B cell (primary cell): Measurements from ENCODE around the gene CD180. TPM values are rescaled to one million over a fixed set of nuclear protein-coding genes. Genes with fewer than 3 reads are reported as not detected.

ENCODE experiments used
- ATAC-seq: fragments of 200-7000 bp; cut with Tn5 transposase; one replicate; pipeline ENCODE4 v1.10.0; 2021; ENCODE audit warnings: low read depth, mild to moderate bottlenecking, moderate number of reproducible peaks, moderate library complexity
- CTCF ChIA-PET: fragments of 350-600 bp; sonication (Branson Sonifier 250); formaldehyde crosslinking; loops from one replicate; lab custom pipeline; 2021; ENCODE audit warnings: antibody characterized with exemption, inconsistent platforms; lab: Charles Lee
- POLR2A ChIA-PET: fragments of 350-600 bp; sonication (Branson Sonifier 250); formaldehyde crosslinking; loops from one replicate; lab custom pipeline; 2021; ENCODE audit warnings: antibody characterized with exemption; lab: Charles Lee
- DNase-seq: peaks from one replicate; pipeline ENCODE4 v3.0.0; 2013
- H2AFZ ChIP-seq: 2 replicates; pipeline ENCODE4 v1.6.1; 2012; ENCODE audit warnings: mild to moderate bottlenecking, low read depth, low read length; ENCODE audit not compliant: insufficient read depth, poor library complexity, severe bottlenecking
- H3K27ac ChIP-seq, 2 donors: 1 replicate in 1 of 2; 2 replicates in 1 of 2; pipeline ENCODE4 v1.5.1; 2012 to 2013; ENCODE audit warnings: low read length in 2 of 2, mild to moderate bottlenecking in 2 of 2, moderate library complexity in 1 of 2
- H3K27me3 ChIP-seq, 4 experiments: fragments of 200-600 bp in 1 of 4; sonication (generic) in 1 of 4; replicated peaks in 1 of 4; 1 replicate in 2 of 4; 2 replicates in 2 of 4; pipeline versions ENCODE4 v1.6.1 to v1.7.0; 2013 to 2016; ENCODE audit warnings: low read length in 3 of 4, mild to moderate bottlenecking in 2 of 4, mixed read lengths in 1 of 4, moderate library complexity in 1 of 4; ENCODE audit not compliant: insufficient read depth in 4 of 4, control insufficient read depth in 3 of 4; ENCODE audit errors: control extremely low read depth in 1 of 4
- H3K36me3 ChIP-seq, 2 experiments: replicated peaks in 1 of 2; 1 replicate in 1 of 2; 2 replicates in 1 of 2; pipeline versions ENCODE4 v1.6.1 to v1.7.1; 2013; ENCODE audit warnings: low read length in 1 of 2; ENCODE audit not compliant: insufficient read depth in 2 of 2, control insufficient read depth in 1 of 2; ENCODE audit errors: control extremely low read depth in 1 of 2, extremely low read depth in 1 of 2
- H3K4me1 ChIP-seq, 2 donors: fragments of 200-600 bp in 1 of 2; sonication (generic) in 1 of 2; 1 replicate in 1 of 2; 2 replicates in 1 of 2; pipeline versions ENCODE4 v1.5.1 to v1.6.1; 2013 to 2017; ENCODE audit warnings: low read length in 2 of 2; ENCODE audit not compliant: control insufficient read depth in 2 of 2, insufficient read depth in 2 of 2
- H3K4me2 ChIP-seq: replicated peaks from 2 replicates; pipeline ENCODE3; 2012; ENCODE audit warnings: mild to moderate bottlenecking, low read depth, low read length; ENCODE audit not compliant: poor library complexity, severe bottlenecking
- H3K4me3 ChIP-seq, 5 experiments: fragments of 200-600 bp in 1 of 5; sonication (generic) in 1 of 5; 1 replicate in 3 of 5; 2 replicates in 2 of 5; pipeline versions ENCODE4 v1.5.1 to v1.7.0; 2011 to 2016; ENCODE audit warnings: low read length in 4 of 5, mild to moderate bottlenecking in 4 of 5, low read depth in 2 of 5, control low read depth in 1 of 5, moderate library complexity in 1 of 5; ENCODE audit not compliant: insufficient read depth in 1 of 5; ENCODE audit errors: control extremely low read depth in 1 of 5, extremely low read depth in 1 of 5
- H3K79me2 ChIP-seq: fragments of 200-600 bp; sonication (generic); one replicate; pipeline ENCODE4 v1.6.0; 2016; ENCODE audit warnings: low read length; ENCODE audit not compliant: control insufficient read depth, insufficient read depth
- H3K9ac ChIP-seq: fragments of 200-600 bp; sonication (generic); 2 replicates; pipeline ENCODE4 v1.6.1; 2017; ENCODE audit warnings: mild to moderate bottlenecking, low read length, moderate library complexity
- H3K9me3 ChIP-seq, 3 donors: one replicate each; pipeline versions ENCODE4 v1.6.1 to v1.7.1; 2013; ENCODE audit warnings: low read length in 2 of 3; ENCODE audit not compliant: control insufficient read depth in 2 of 3, insufficient read depth in 1 of 3; ENCODE audit errors: control extremely low read depth in 1 of 3
- H4K20me1 ChIP-seq: 2 replicates; pipeline ENCODE4 v1.6.0; 2012; ENCODE audit warnings: mild to moderate bottlenecking, low read length; ENCODE audit not compliant: insufficient read depth, control insufficient read depth, poor library complexity, severe bottlenecking
- H3K27ac Mint-ChIP-seq: one replicate; pipeline ENCODE4 v1.8.0; 2021; ENCODE audit warnings: mixed read lengths
- H3K27me3 Mint-ChIP-seq: one replicate; pipeline ENCODE4 v1.8.0; 2021; ENCODE audit warnings: mixed read lengths
- H3K4me1 Mint-ChIP-seq: one replicate; pipeline ENCODE4 v1.8.0; 2021; ENCODE audit warnings: mixed read lengths
- H3K4me3 Mint-ChIP-seq: one replicate; pipeline ENCODE4 v1.8.0; 2021; ENCODE audit warnings: mixed read lengths
- H3K9me3 Mint-ChIP-seq: one replicate; pipeline ENCODE4 v1.8.0; 2022; ENCODE audit warnings: mixed read lengths; ENCODE audit not compliant: insufficient read depth
- EZH2 ChIP-seq: IDR thresholded peaks from 2 replicates; pipeline ENCODE4 v1.6.1; 2012; ENCODE audit warnings: borderline replicate concordance, low read depth, mild to moderate bottlenecking, moderate library complexity, low read length; ENCODE audit not compliant: insufficient read depth, poor library complexity, severe bottlenecking
- WGBS: methylation state at CpG from one replicate; pipeline ENCODE4 v1.1.5; 2013; ENCODE audit warnings: missing lambda C conversion rate; ENCODE audit not compliant: insufficient coverage; 5-methylcytosine and 5-hydroxymethylcytosine counted together
- intact Hi-C: fragments of 100-400 bp; cut with micrococcal nuclease; formaldehyde crosslinking; loops from one replicate; pipeline ENCODE4 v1.10.0; 2022
- polyA plus RNA-seq: library from polyadenylated mRNA; depleted of rRNA; stranded (reverse); fragments of >200 nt; gene quantifications from 2 replicates; pipeline ENCODE4 v1.2.3, GENCODE V29; 2012
- total RNA-seq, 2 donors: library from RNA; stranded (reverse); fragments of 120-200 nt in 1 of 2; gene quantifications; 1 replicate in 1 of 2; 2 replicates in 1 of 2; pipeline versions ENCODE4 v1.2.3 to v1.2.4, GENCODE V29; 2013 to 2022
- TF ChIP-seq, protein P1 (sequence below): fragments of 200-600 bp; IDR thresholded peaks from one replicate; pipeline ENCODE4 v1.8.0; 2022; ENCODE audit warnings: antibody characterized with exemption, mild to moderate bottlenecking

CD180 gene
- total and polyA plus RNA-seq, 2 donors (not counting 1 experiment from before 2014, with no cell fraction given): 16.1 to 16.4 TPM

GRCh38 chr5:67209141-67209771, 12.7 kb upstream of the CD180 start:
- H3K79me2 ChIP-seq: peaks cover 41% of the 10 kb centered on the region
- peak overlapping the region; percentile 65 for H2AFZ ChIP-seq
- H3K27me3 ChIP-seq: no peaks in the 10 kb centered on the region
- peak overlapping the region; percentile 41 for H3K4me2 ChIP-seq
- H4K20me1 ChIP-seq: no peaks in the 10 kb centered on the region
- H3K36me3 ChIP-seq: no peaks in the 10 kb centered on the region
- no peaks in the 10 kb centered on the region for H3K9me3 Mint-ChIP-seq
- no peaks in the 10 kb centered on the region for H3K27me3 Mint-ChIP-seq
- peak overlapping the region; percentile 9 to 15 for H3K27ac ChIP-seq
- H3K4me3 ChIP-seq: no peak overlapping the region
- H3K9me3 ChIP-seq: peaks cover 0 to under 1% (median 0%) of the 10 kb centered on the region in 3 donors
- ChIA-PET POLR2A (interaction anchor here (0.6 to 2.4 kb wide), 3 partner anchors 13 to 42 kb away, joined by 3 to 14 read pairs (median 3); partner anchors contain the start of gene CD180), CTCF (interaction anchor here (0.8 to 13.8 kb wide), 22 partner anchors 9 to 1077 kb away, joined by 3 to 582 read pairs (median 6); partner anchors contain the start of genes CD180 and PIK3R1)
- peak; percentile 85 for DNase-seq
- H3K4me1 Mint-ChIP-seq: peaks cover 60% of the 10 kb centered on the region
- H3K9ac ChIP-seq: peak overlapping the region; percentile 31
- H3K4me1 ChIP-seq: peaks cover 52% of the 10 kb centered on the region in 2 donors
- intact Hi-C loops: loop anchor here (1.0 to 5.0 kb wide), 9 partner anchors 14 to 1282 kb away; partner anchors contain the start of gene ERBIN
- WGBS: 30% methylated on average over 10 of the region's 11 CpGs
- ATAC-seq: peak; percentile 50
- TF ChIP-seq EZH2: no peak
- TF ChIP-seq, protein P1, sequence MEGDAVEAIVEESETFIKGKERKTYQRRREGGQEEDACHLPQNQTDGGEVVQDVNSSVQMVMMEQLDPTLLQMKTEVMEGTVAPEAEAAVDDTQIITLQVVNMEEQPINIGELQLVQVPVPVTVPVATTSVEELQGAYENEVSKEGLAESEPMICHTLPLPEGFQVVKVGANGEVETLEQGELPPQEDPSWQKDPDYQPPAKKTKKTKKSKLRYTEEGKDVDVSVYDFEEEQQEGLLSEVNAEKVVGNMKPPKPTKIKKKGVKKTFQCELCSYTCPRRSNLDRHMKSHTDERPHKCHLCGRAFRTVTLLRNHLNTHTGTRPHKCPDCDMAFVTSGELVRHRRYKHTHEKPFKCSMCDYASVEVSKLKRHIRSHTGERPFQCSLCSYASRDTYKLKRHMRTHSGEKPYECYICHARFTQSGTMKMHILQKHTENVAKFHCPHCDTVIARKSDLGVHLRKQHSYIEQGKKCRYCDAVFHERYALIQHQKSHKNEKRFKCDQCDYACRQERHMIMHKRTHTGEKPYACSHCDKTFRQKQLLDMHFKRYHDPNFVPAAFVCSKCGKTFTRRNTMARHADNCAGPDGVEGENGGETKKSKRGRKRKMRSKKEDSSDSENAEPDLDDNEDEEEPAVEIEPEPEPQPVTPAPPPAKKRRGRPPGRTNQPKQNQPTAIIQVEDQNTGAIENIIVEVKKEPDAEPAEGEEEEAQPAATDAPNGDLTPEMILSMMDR: peak; percentile 91
- H3K4me3 Mint-ChIP-seq: peak overlapping the region; percentile 62
- peak overlapping the region; percentile 90 for H3K27ac Mint-ChIP-seq

DNA sequence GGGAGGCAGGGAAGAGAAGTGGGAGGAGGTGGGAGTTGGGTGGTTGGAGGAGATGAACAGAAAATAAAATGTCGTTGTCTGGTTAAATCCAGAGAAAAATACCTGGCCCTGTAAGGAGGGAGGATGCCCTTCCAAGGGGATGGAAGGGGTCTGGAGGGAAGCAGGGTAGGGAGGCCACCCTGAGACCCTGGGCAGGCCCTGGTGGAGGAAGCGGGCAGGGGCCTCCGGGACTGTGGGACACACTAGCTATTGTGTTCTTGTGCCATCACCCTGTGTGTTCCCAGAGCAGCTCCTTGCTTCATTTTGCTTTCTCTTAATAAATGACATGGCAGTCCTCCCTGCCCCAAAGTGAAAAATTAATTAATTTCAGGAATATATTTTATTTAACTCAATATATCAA, 11.8 kb upstream of the CD180 start:
- Histone ChIP-seq H3K27ac (peak overlapping the region; percentile 86 to 88), H4K20me1 (no peaks in the 10 kb centered on the region), H3K36me3 (no peaks in the 10 kb centered on the region), H3K4me1 (peaks cover 60% of the 10 kb centered on the region in 2 donors), H3K4me2 (peak overlapping the region; percentile 69), H3K9me3 (peaks cover 0 to 9% (median 4%) of the 10 kb centered on the region in 3 donors), H3K4me3 (no peak overlapping the region), H2AFZ (peak overlapping the region; percentile 43), H3K27me3 (no peaks in the 10 kb centered on the region), H3K79me2 (peaks cover 46% of the 10 kb centered on the region), H3K9ac (no peak overlapping the region)
- ATAC-seq (no peak), DNase-seq (no peak)
- CTCF ChIA-PET: interaction anchor here (0.8 to 13.8 kb wide), 18 partner anchors 8 to 1044 kb away, joined by 3 to 582 read pairs (median 6); partner anchors contain the start of genes CD180 and PIK3R1
- Mint-ChIP-seq H3K4me1 (peaks cover 63% of the 10 kb centered on the region), H3K9me3 (no peaks in the 10 kb centered on the region), H3K4me3 (no peak overlapping the region), H3K27me3 (no peaks in the 10 kb centered on the region), H3K27ac (peak overlapping the region; percentile 72)
- POLR2A ChIA-PET: interaction anchor here (1.6 to 2.6 kb wide), 3 partner anchors 12 to 42 kb away, joined by 3 to 16 read pairs (median 14); partner anchors contain the start of gene CD180
- TF ChIP-seq EZH2: no peak
- TF ChIP-seq, protein P1: no peak
- intact Hi-C loops: loop anchor here (2.0 to 5.0 kb wide), 5 partner anchors 14 to 1281 kb away; partner anchors contain the start of gene ERBIN
- WGBS: 100% methylated on average over 1 of the region's 3 CpGs
